ENCODE results near the gene TTC7B.

DNA sequence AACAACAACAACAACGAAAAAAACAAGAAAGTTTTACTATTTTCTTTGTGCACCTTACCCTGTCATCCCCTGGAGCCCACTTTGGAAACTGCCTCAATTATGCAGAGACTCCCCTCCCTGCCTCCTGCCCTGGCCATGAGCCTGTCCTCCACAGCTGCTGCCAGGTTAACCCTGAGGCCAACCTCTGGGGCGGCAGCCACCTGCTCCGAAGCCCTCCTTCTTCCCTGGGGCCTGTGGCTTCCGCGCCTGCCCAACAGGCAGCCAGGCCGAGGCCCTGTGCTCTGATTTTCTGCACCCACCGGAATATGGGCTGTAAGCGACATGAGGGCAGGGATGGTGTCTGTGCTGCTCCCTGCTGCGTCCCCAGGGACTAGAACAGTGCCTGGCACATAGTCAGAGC is 236.4 kb downstream of the TTC7B start:
- TF ChIP-seq, protein P1, sequence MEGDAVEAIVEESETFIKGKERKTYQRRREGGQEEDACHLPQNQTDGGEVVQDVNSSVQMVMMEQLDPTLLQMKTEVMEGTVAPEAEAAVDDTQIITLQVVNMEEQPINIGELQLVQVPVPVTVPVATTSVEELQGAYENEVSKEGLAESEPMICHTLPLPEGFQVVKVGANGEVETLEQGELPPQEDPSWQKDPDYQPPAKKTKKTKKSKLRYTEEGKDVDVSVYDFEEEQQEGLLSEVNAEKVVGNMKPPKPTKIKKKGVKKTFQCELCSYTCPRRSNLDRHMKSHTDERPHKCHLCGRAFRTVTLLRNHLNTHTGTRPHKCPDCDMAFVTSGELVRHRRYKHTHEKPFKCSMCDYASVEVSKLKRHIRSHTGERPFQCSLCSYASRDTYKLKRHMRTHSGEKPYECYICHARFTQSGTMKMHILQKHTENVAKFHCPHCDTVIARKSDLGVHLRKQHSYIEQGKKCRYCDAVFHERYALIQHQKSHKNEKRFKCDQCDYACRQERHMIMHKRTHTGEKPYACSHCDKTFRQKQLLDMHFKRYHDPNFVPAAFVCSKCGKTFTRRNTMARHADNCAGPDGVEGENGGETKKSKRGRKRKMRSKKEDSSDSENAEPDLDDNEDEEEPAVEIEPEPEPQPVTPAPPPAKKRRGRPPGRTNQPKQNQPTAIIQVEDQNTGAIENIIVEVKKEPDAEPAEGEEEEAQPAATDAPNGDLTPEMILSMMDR (IDR thresholded peaks at IDR 0.05), result no peak
- TF ChIP-seq POLR2A (IDR thresholded peaks at IDR 0.05), result no peak

Data from Peyer's patch (tissue), 4 donors.